GM12878 (cell line): ENCODE measurements around the gene AIF1. TPM values are rescaled to one million over a fixed set of nuclear protein-coding genes. Genes with fewer than 3 reads are reported as not detected.

Experiments
- ATAC-seq: fragments of 200-7000 bp; cut with Tn5 transposase; 3 replicates; pipeline ENCODE4 v1.9.1; 2020; ENCODE audit warnings: mild to moderate bottlenecking, moderate library complexity
- BruUV-seq: library from RNA; stranded (reverse); fragments of 400-500 nt; replicated peaks from 2 replicates; lab custom pipeline; 2021; lab: Mats Ljungman, UMichigan
- CTCF ChIA-PET: fragments of 300-600 bp; sonication (Branson Sonifier 250); formaldehyde crosslinking; extraction: SDS; loops from one replicate; lab custom pipeline; 2021; ENCODE audit warnings: inconsistent platforms; lab: Yijun Ruan, JAX
- POLR2A ChIA-PET: fragments of 350-600 bp; formaldehyde crosslinking; extraction: SDS; loops from one replicate; lab custom pipeline; 2021; ENCODE audit warnings: inconsistent platforms; lab: Charles Lee
- RAD21 ChIA-PET: fragments of 300-600 bp; sonication (Branson Sonifier 250); formaldehyde crosslinking; loops from one replicate; lab custom pipeline; 2023; ENCODE audit warnings: antibody characterized with exemption; ENCODE audit not compliant: unreplicated experiment; lab: Charles Lee
- SMC1A ChIA-PET: fragments of 300-600 bp; sonication (Branson Sonifier 250); formaldehyde crosslinking; loops from one replicate; lab custom pipeline; 2023; ENCODE audit not compliant: unreplicated experiment, uncharacterized antibody; lab: Charles Lee
- DNase-seq: peaks from one replicate; pipeline ENCODE4 v3.0.0-alpha.2; 2011; ENCODE audit warnings: low read depth, low spot score
- FAIRE-seq: peaks from 3 replicates; lab custom pipeline; 2011; peaks lifted over from hg19 to GRCh38; lab: Jason Lieb, UNC
- H2AFZ ChIP-seq: 2 replicates; pipeline ENCODE4 v1.6.0; 2011; ENCODE audit warnings: low read depth, low read length, control low read depth; ENCODE audit not compliant: control insufficient read depth
- H3K27ac ChIP-seq: 2 replicates; pipeline ENCODE4 v1.5.1; 2011; ENCODE audit warnings: control low read depth; ENCODE audit not compliant: control insufficient read depth, insufficient read depth
- H3K27me3 ChIP-seq, 2 experiments: replicated peaks in 1 of 2; 2 replicates each; pipeline versions ENCODE4 v1.6.0 to v1.6.1; 2011; ENCODE audit warnings: low read length in 1 of 2; ENCODE audit not compliant: control insufficient read depth in 2 of 2, insufficient read depth in 2 of 2
- H3K36me3 ChIP-seq, 2 experiments: 2 replicates each; pipeline ENCODE4 v1.5.1; 2011; ENCODE audit warnings: low read length in 1 of 2; ENCODE audit not compliant: control insufficient read depth in 2 of 2, insufficient read depth in 2 of 2
- H3K4me1 ChIP-seq: 2 replicates; pipeline ENCODE4 v1.6.1; 2011; ENCODE audit warnings: mild to moderate bottlenecking, low read length, moderate library complexity, mixed read lengths; ENCODE audit not compliant: control insufficient read depth, insufficient read depth
- H3K4me2 ChIP-seq: 2 replicates; pipeline ENCODE4 v1.6.0; 2011; ENCODE audit warnings: control low read depth; ENCODE audit not compliant: control insufficient read depth, insufficient read depth
- H3K4me3 ChIP-seq: fragments of 200-600 bp; sonication (generic); 2 replicates; pipeline ENCODE4 v1.5.1; 2016
- H3K79me2 ChIP-seq: 2 replicates; pipeline ENCODE4 v1.6.0; 2011; ENCODE audit warnings: low read length; ENCODE audit not compliant: control insufficient read depth, insufficient read depth
- H3K9ac ChIP-seq: 2 replicates; pipeline ENCODE4 v1.8.0; 2011; ENCODE audit warnings: low read length, control low read depth, mixed read lengths; ENCODE audit not compliant: control insufficient read depth, insufficient read depth
- H3K9me3 ChIP-seq: replicated peaks from 3 replicates; pipeline ENCODE4 v1.5.1; 2011; ENCODE audit warnings: mild to moderate bottlenecking, low read length; ENCODE audit not compliant: control insufficient read depth, insufficient read depth
- H4K20me1 ChIP-seq: 2 replicates; pipeline ENCODE4 v1.6.0; 2011; ENCODE audit not compliant: control insufficient read depth, insufficient read depth
- BACH1 ChIP-seq: fragments of 450-650 bp; IDR thresholded peaks from 2 replicates; pipeline ENCODE4 v1.6.1; 2017; ENCODE audit warnings: mild to moderate bottlenecking, borderline replicate concordance
- BHLHE40 ChIP-seq, 2 experiments: fragments of 450-650 bp in 1 of 2; IDR thresholded peaks; 2 replicates each; pipeline ENCODE4 v1.6.1; 2011 to 2017; ENCODE audit warnings: low read depth in 2 of 2, borderline replicate concordance in 1 of 2, improper control_type of control experiment in 1 of 2, low read length in 1 of 2, mild to moderate bottlenecking in 1 of 2
- CBX3 ChIP-seq: fragments of 200-600 bp; sonication (generic); IDR thresholded peaks from 2 replicates; pipeline ENCODE4 v1.6.1; 2016; ENCODE audit warnings: low read depth, borderline replicate concordance
- EED ChIP-seq: sonication (generic); IDR thresholded peaks from 2 replicates; pipeline ENCODE4 v1.6.1; 2016; ENCODE audit warnings: antibody characterized with exemption, low read depth
- EGR1 ChIP-seq, 2 experiments: IDR thresholded peaks; 1 replicate in 1 of 2; 2 replicates in 1 of 2; pipeline ENCODE4 v1.6.1; 2011 to 2012; ENCODE audit warnings: low read depth in 2 of 2, low read length in 2 of 2, borderline replicate concordance in 1 of 2, mild to moderate bottlenecking in 1 of 2, moderate library complexity in 1 of 2
- EZH2 ChIP-seq: IDR thresholded peaks from 2 replicates; pipeline ENCODE4 v1.6.1; 2012; ENCODE audit warnings: low read depth, mild to moderate bottlenecking, control low read depth, inconsistent platforms, low read length, borderline replicate concordance; ENCODE audit not compliant: control insufficient read depth
- GABPA ChIP-seq: IDR thresholded peaks from 2 replicates; pipeline ENCODE4 v1.6.1; 2014; ENCODE audit warnings: antibody characterized with exemption, low read depth, mild to moderate bottlenecking, inconsistent platforms
- JUNB ChIP-seq: IDR thresholded peaks from 2 replicates; pipeline ENCODE4 v1.6.1; 2016; ENCODE audit warnings: antibody characterized with exemption, mild to moderate bottlenecking
- POU2F2 ChIP-seq: IDR thresholded peaks from 3 replicates; pipeline ENCODE4 v1.6.1; 2011; ENCODE audit warnings: low read depth, mild to moderate bottlenecking, low read length, borderline replicate concordance
- RAD21 ChIP-seq: IDR thresholded peaks from 2 replicates; pipeline ENCODE4 v1.6.1; 2011; ENCODE audit warnings: mild to moderate bottlenecking, low read depth, low read length, moderate library complexity; ENCODE audit not compliant: insufficient read depth
- TCF12 ChIP-seq: IDR thresholded peaks from 2 replicates; pipeline ENCODE4 v1.6.1; 2011; ENCODE audit warnings: low read depth, mild to moderate bottlenecking, low read length
- YY1 ChIP-seq: IDR thresholded peaks from 2 replicates; pipeline ENCODE4 v1.6.1; 2011; ENCODE audit warnings: low read depth, mild to moderate bottlenecking, low read length
- WGBS: methylation state at CpG from one replicate; pipeline ENCODE4 v1.1.6; 2016; ENCODE audit warnings: low lambda C conversion rate; ENCODE audit not compliant: insufficient replicate concordance, insufficient coverage; ENCODE audit errors: missing lambda C conversion rate; 5-methylcytosine and 5-hydroxymethylcytosine counted together
- in situ Hi-C: fragments of 300-500 bp; cut with MboI; formaldehyde crosslinking; loops from 9 replicates; pipeline ENCODE4 v1.14.3; 2018; ENCODE audit warnings: mixed read lengths
- intact Hi-C: fragments of 100-400 bp; cut with micrococcal nuclease; formaldehyde crosslinking; loops from one replicate; pipeline ENCODE4 v1.14.2; 2022; ENCODE audit not compliant: unreplicated experiment
- polyA plus RNA-seq, 11 experiments: library from polyadenylated mRNA; depleted of rRNA in 4 of 11; unstranded in 6 of 11; stranded (reverse) in 5 of 11; fragments of >200 nt; fragmentation: Nextera tagmentation in 4 of 11; fragmentation: Illumina TruSeq in 1 of 11; extraction: Ambion mirVana in 4 of 11; extraction: Trizol in 1 of 11; gene quantifications; 1 replicate in 1 of 11; 2 replicates in 10 of 11; pipeline versions ENCODE4 v1.2.1 to v1.2.3, GENCODE V29; 2011 to 2016; ENCODE audit warnings: inconsistent platforms in 2 of 11, missing spikeins in 2 of 11, low read depth in 1 of 11
- total RNA-seq, 4 experiments: library from RNA; depleted of rRNA in 3 of 4; stranded (reverse); fragments of >200 nt in 3 of 4; fragmentation: Illumina TruSeq in 1 of 4; extraction: Trizol in 1 of 4; gene quantifications; 2 replicates each; pipeline versions ENCODE4 v1.2.1 to v1.2.3, GENCODE V29; 2013 to 2021
- TF ChIP-seq, protein P1 (sequence below): IDR thresholded peaks from 2 replicates; pipeline ENCODE4 v1.6.1; 2011; ENCODE audit warnings: low read depth, mild to moderate bottlenecking, low read length, moderate library complexity, borderline replicate concordance; ENCODE audit errors: extremely low read depth
- TF ChIP-seq, protein P2 (sequence below): fragments of 150-350 bp; IDR thresholded peaks from 2 replicates; pipeline ENCODE4 v1.6.1; 2014; ENCODE audit warnings: mild to moderate bottlenecking, low read depth, low read length
- TF ChIP-seq, protein P3 (sequence below): IDR thresholded peaks from 2 replicates; pipeline ENCODE4 v1.6.1; 2011; ENCODE audit warnings: borderline replicate concordance, low read depth, mild to moderate bottlenecking, moderate library complexity, mixed read lengths, low read length; ENCODE audit not compliant: insufficient read depth; ENCODE audit errors: extremely low read length

The AIF1 gene
- total and polyA plus RNA-seq, 10 of the 15 experiments (the other 5 are each of a cell fraction or from before 2014, with no cell fraction given), result 1.9 to 256 (median 134) TPM

DNA sequence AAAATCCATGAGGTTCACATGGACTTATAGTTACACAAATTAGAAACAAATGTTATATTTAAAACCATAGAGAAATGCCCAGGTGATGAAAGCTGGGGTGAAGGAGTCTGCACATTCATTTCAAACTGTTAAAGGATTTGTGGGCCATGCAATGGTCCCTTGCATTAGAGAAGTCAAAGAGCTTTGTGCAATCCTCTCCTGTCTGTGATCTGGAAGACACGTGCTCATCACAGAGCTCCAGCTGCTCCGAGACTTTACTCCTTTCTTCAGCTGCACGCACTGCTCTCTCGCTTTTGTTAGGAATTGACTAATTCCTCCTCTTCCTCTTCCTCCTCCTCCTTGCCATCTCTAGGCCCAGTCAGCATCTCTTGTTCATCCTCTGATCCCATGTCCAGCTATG is 4.1 kb upstream of the AIF1 start:
- POLR2A ChIA-PET, result interaction anchor here (0.6 to 0.7 kb wide), 2 partner anchors 40 to 49 kb away, joined by 5 to 9 read pairs; no protein-coding TSS in a partner anchor
- RAD21 ChIA-PET, result interaction anchor here (1.0 kb wide), 1 partner anchor 12 kb away, joined by 5 read pairs; no protein-coding TSS in a partner anchor
- DNase-seq (no peak), FAIRE-seq (no peak), ATAC-seq (no peak)
- Histone ChIP-seq H3K9me3 (no peaks in the 10 kb centered on the region), H3K27me3 (no peaks in the 10 kb centered on the region), H3K27ac (no peak overlapping the region), H3K79me2 (peaks cover 2% of the 10 kb centered on the region; the same call in 1 of the 2 replicates), H4K20me1 (no peaks in the 10 kb centered on the region), H3K36me3 (no peaks in the 10 kb centered on the region), H3K9ac (no peak overlapping the region), H3K4me1 (peaks cover 20% of the 10 kb centered on the region), H3K4me3 (no peak overlapping the region), H3K4me2 (no peak overlapping the region), H2AFZ (no peak overlapping the region)
- SMC1A ChIA-PET, result interaction anchor here (0.8 to 9.6 kb wide), 3 partner anchors 13 to 61 kb away, joined by 3 to 78 read pairs (median 3); no protein-coding TSS in a partner anchor
- in situ Hi-C loops, result no loop called here
- intact Hi-C loops, result no loop called here
- 72% methylated on average over 4 of the region's 4 CpGs for WGBS
- CTCF ChIA-PET, result interaction anchor here (2.6 to 10.5 kb wide), 2 partner anchors 12 to 60 kb away, joined by 12 to 95 read pairs; no protein-coding TSS in a partner anchor
- BruUV-seq, result no TSS peak
- TF ChIP-seq GABPA, result no peak
- TF ChIP-seq EZH2, result no peak
- TF ChIP-seq, protein P1, sequence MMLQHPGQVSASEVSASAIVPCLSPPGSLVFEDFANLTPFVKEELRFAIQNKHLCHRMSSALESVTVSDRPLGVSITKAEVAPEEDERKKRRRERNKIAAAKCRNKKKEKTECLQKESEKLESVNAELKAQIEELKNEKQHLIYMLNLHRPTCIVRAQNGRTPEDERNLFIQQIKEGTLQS, result no peak
- TF ChIP-seq RAD21, result no peak
- TF ChIP-seq TCF12, result no peak
- TF ChIP-seq CBX3, result no peak
- TF ChIP-seq EGR1 (IDR thresholded peaks at IDR 0.05; ENCODE audit: borderline replicate concordance in 1 of 2, low read depth in 2 of 2, low read length in 2 of 2), result no peak
- TF ChIP-seq BHLHE40 (IDR thresholded peaks at IDR 0.05; ENCODE audit: borderline replicate concordance in 1 of 2, low read depth in 2 of 2, low read length in 1 of 2), result no peak
- no peak for TF ChIP-seq EED
- TF ChIP-seq BACH1, result no peak
- TF ChIP-seq, protein P2, sequence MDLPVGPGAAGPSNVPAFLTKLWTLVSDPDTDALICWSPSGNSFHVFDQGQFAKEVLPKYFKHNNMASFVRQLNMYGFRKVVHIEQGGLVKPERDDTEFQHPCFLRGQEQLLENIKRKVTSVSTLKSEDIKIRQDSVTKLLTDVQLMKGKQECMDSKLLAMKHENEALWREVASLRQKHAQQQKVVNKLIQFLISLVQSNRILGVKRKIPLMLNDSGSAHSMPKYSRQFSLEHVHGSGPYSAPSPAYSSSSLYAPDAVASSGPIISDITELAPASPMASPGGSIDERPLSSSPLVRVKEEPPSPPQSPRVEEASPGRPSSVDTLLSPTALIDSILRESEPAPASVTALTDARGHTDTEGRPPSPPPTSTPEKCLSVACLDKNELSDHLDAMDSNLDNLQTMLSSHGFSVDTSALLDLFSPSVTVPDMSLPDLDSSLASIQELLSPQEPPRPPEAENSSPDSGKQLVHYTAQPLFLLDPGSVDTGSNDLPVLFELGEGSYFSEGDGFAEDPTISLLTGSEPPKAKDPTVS, result no peak
- no peak for TF ChIP-seq POU2F2
- no peak for TF ChIP-seq YY1
- no peak for TF ChIP-seq JUNB
- TF ChIP-seq, protein P3, sequence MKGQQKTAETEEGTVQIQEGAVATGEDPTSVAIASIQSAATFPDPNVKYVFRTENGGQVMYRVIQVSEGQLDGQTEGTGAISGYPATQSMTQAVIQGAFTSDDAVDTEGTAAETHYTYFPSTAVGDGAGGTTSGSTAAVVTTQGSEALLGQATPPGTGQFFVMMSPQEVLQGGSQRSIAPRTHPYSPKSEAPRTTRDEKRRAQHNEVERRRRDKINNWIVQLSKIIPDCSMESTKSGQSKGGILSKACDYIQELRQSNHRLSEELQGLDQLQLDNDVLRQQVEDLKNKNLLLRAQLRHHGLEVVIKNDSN, result no peak
